ENCODE data around the gene TCERG1L. TPM values are rescaled to one million over a fixed set of nuclear protein-coding genes. Genes with fewer than 3 reads are reported as not detected.

TCERG1L gene
- total RNA-seq, 2 donors from 2014 or later: not detected

- no peak for DNase-seq
- intact Hi-C loops (cut with DNase I): no loop called here
- ATAC-seq: no peak
Measured at GRCh38 chr10:131253931-131254858, 57.3 kb downstream of the TCERG1L start.

- DNase-seq: no peak
- intact Hi-C loops (cut with DNase I): no loop called here
Measured at GRCh38 chr10:131252567-131253276, 58.8 kb downstream of the TCERG1L start.

DNA sequence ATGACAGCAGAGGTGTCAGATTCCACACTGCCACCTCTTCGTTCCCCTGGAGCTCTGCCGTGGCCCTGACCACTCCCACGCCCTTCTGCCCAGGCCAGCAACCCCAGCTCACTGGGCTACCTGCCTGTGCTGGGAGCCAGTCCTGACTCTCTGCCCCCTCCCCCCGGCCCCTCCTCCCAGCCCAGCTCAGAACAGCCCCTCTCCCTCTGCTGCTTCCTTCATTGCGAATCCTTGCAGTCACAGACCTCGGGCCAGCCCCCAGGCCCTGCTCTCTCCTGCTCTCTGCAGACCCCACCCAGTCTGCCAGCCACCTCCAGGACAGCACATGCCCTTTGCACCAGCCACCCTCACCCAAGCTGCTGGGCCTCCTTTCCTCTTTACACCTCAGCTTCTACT is 60.4 kb downstream of the TCERG1L start:
- intact Hi-C loops (cut with DNase I): no loop called here
- DNase-seq (no peak), ATAC-seq (no peak)

More at GRCh38 chr10:131252567-131253276, 58.8 kb downstream of the TCERG1L start:
- no peak for ATAC-seq

- no peak for DNase-seq
- intact Hi-C loops (cut with DNase I): no loop called here
- ATAC-seq: peak in 1 of 2 donors; percentile 16
Measured at GRCh38 chr10:131250454-131251145, 60.9 kb downstream of the TCERG1L start.

DNA sequence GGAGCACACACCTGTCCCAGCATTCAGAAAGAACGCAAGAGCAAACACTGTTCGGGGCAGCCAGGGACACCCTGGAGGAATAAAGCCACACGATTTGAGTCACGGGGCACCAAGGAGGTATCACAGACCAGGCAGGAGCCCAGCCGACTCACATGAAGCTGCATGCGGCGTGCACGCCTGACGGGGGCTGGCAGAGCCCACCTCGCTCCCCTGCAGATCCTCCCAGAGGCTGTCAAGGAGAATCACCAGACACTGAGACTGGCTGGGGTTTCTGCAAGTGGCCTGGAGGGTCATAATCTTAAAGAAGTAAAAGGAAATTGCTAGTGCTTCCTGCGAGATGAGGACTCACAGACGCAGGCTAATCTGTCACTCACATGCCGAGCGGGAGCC is 61.6 kb downstream of the TCERG1L start:
- no peak for DNase-seq
- no peak for ATAC-seq
- intact Hi-C loops (cut with DNase I): no loop called here

DNA sequence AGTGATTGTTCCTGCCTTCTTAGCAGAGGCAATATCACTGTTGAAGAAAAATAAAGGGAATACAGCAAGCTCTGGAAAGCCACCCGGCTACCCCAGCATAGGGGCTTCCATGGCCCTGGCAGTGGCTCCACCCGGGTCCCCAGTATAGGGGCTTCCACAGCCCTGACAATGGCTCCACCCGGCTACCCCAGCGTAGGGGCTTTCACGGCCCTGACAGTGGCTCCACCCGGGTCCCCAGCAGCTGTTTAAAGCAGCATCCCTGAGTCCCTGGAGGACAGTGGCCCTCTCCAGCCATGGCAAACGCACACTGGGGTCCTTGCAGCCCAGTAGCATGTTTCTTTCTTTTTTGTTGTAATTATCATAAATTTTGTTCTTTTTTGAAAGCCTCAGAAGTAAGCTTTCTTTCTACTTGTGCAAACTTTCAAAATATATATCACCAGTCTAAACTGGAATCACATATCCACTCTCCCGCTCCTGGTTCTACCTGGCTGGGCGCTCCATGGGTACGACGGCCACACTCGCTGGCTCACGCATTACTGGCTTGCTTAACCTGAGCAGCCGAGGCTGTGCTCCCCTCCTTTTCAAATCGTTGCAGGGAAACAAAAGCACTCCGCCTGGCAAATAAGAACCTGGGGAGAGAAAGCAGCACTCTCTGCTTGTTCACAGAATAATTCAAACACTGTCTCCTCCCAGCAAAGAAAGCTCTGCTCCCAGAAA is 62.1 kb downstream of the TCERG1L start:
- no peak for ATAC-seq
- no peak for DNase-seq
- intact Hi-C loops (cut with DNase I): no loop called here

DNA sequence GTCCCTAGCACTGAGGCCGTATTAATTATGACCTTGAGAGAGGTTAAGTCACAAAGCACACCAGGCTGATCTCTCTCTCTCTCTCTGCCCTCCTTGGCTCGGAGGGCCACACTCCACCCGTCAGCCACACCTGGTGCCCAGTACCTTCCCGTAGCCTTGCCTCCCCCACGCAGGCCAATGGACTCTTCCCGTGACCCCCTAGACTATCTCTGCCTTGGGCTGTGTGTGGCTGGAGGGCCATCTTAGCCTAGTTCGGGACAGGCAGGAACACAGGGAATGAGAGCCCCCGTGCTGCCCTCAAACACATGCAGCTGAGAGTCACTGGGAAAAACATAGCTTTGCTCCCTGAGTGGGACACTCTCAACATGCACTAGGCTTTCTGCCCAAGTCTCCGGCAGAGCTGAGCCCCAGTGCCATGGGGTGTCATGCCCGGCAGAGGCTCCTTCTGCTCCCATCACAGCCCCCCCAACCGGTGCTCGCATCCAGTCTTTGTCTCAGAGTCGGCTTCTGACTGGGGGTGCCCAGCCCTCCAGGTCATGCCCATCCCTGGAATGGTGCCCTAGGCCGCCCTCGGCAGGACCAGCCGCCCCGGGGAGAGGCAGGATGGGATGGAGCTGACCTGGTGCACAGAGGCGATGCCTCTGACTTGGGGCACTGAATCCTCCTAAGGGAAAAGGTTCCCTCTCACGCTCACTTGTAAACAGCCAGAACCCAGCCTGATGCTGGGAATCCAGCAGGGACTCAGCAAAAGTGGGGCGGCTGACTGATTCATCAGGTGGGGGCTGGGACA is 63.0 kb downstream of the TCERG1L start:
- DNase-seq: no peak
- ATAC-seq: no peak
- intact Hi-C loops (cut with DNase I): no loop called here

DNA sequence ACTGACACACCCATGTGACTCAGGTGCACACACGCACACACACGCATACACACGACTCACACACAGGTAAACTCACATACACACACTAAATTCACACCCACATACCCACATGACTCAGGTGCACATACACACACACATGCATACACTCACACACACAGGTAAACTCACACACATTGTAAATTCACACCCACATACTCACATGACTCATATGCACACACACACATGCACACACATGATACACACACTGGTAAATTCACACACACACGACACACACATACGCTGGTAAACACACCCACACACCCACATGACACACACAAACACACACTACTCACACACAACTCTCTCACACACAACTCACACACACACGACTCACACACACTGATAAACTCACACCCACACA is 63.6 kb downstream of the TCERG1L start:
- DNase-seq (no peak), ATAC-seq (no peak)
- intact Hi-C loops (cut with DNase I): no loop called here

DNA sequence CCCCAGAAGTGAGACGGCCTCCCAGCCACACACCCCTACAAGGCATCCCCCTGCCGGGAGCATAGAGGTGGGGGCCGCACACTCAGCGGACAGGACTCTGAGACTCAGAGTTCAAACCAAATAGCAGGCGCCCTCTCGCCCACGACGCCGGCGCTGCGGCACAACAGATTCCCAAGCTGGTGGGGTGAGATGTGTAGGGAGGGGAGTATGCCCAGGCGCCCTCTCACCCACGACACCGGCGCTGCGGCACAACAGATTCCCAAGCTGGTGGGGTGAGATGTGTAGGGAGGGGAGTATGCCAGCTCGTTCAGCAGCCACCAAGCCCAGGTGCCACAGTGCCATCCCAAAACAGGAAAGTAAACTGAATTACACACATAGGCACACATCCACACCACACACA is 64.7 kb downstream of the TCERG1L start:
- no peak for DNase-seq
- intact Hi-C loops (cut with DNase I): no loop called here
- no peak for ATAC-seq

DNA sequence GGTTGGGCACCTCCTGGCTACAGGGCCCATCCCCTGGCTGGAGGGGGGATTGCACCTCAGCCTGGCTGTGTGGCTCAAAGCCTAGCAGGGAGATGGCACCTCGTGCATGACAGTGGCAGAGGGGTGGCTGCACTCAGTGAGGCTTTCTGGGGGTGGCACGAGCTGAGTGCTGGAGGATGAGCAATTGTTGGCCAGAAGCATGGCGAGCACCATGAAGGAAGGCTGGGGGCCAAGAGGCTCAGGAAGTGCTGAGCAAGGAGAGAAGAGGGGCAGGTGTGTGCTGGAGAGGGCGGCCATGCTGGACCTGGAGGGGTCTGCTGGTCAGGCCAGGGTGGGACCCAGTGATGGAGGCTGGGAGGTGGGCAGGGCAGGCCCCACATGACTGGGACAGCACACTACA is 65.4 kb downstream of the TCERG1L start:
- intact Hi-C loops (cut with DNase I): no loop called here
- ATAC-seq (no peak), DNase-seq (no peak)

- DNase-seq (no peak), ATAC-seq (no peak)
- intact Hi-C loops (cut with DNase I): no loop called here
Measured at GRCh38 chr10:131245475-131246059, 66.0 kb downstream of the TCERG1L start.

DNA sequence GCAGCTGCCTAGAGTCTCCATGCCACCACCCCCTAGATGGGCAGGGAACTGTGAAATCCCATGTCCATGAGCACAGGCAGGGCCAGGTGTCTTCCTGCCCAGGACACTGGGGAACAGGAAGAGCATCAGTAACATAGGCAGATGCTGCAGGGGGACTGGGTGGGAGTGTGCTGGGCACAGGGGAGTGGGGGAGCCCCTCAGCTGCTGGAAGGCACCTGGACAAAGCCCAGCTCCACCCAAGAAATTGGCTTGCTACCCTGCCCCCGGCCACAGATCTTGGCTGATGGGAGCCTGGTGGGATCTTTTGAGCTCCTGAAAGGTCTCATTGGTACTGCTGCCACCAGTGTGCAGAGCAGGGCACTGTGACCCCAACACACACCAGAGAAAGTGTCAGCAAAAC is 66.7 kb downstream of the TCERG1L start:
- intact Hi-C loops (cut with DNase I): no loop called here
- DNase-seq (no peak), ATAC-seq (no peak)

GRCh38 chr10:131243076-131243475 is 68.4 kb downstream of the TCERG1L start:
- DNase-seq: no peak
- no peak for ATAC-seq

DNA sequence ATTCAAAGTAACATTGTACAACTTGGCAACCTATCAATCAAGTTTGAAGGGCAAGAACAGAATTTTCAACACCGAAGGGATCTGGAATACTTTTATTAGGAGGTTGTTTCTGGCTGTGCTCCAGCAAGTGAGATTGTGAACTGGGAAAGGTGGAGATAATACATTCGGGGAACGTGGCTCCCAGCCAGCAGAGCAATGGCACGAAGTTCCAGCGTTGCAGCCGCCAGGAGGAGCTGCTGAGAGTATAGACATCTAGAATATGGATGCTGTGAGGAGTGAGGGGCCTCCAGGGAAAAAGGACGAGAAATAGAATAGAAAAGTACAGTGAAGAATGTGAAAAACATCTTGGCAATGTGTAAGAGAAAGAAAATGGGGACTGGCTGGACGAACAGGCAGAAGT is 69.5 kb downstream of the TCERG1L start:
- intact Hi-C loops (cut with DNase I): no loop called here
- ATAC-seq (no peak), DNase-seq (peak; percentile 35)

More at GRCh38 chr10:131243076-131243475, 68.4 kb downstream of the TCERG1L start:
- intact Hi-C loops (cut with DNase I): no loop called here

- intact Hi-C loops (cut with DNase I): no loop called here
- no peak for ATAC-seq
- no peak for DNase-seq
Measured at GRCh38 chr10:131240691-131241090, 70.8 kb downstream of the TCERG1L start.

GRCh38 chr10:131239926-131240325 is 71.6 kb downstream of the TCERG1L start:
- ATAC-seq (no peak), DNase-seq (no peak)
- intact Hi-C loops (cut with DNase I): no loop called here

- DNase-seq (no peak), ATAC-seq (no peak)
- intact Hi-C loops (cut with DNase I): no loop called here
Measured at GRCh38 chr10:131239450-131239849, 72.1 kb downstream of the TCERG1L start.

- intact Hi-C loops (cut with DNase I): no loop called here
- ATAC-seq (no peak), DNase-seq (no peak)
Measured at GRCh38 chr10:131238669-131239280, 72.7 kb downstream of the TCERG1L start.

Data from left cardiac atrium (tissue), 4 donors.